HepG2 (cell line): ENCODE data around the gene C5AR2. TPM values are rescaled to one million over a fixed set of nuclear protein-coding genes. Genes with fewer than 3 reads are reported as not detected.

Source experiments
- EP300 ChIP-seq, 3 experiments: sonication (generic) in 1 of 3; formaldehyde crosslinking in 1 of 3; IDR thresholded peaks; 2 replicates each; pipeline versions ENCODE4 v1.5.1 to v1.6.1; 2011 to 2020; ENCODE audit warnings: low read depth in 2 of 3, low read length in 2 of 3, borderline replicate concordance in 1 of 3, improper control_type of control experiment in 1 of 3, mild to moderate bottlenecking in 1 of 3, missing genetic modification reagents in 1 of 3, moderate library complexity in 1 of 3
- GRHL1 ChIP-seq: sonication (generic); formaldehyde crosslinking; conservative IDR thresholded peaks from 2 replicates; pipeline ENCODE4 v1.8.0; 2022; ENCODE audit warnings: missing genetic modification reagents
- MLLT10 ChIP-seq: sonication (generic); formaldehyde crosslinking; IDR thresholded peaks from 2 replicates; pipeline ENCODE4 v1.4.0; 2020; ENCODE audit warnings: missing genetic modification reagents
- NBN ChIP-seq: fragments of 450-650 bp; conservative IDR thresholded peaks from 2 replicates; pipeline ENCODE4 v1.6.1; 2017
- PAWR ChIP-seq: sonication (generic); formaldehyde crosslinking; IDR thresholded peaks from 2 replicates; pipeline ENCODE4 v1.4.0; 2020; ENCODE audit warnings: missing genetic modification reagents, mild to moderate bottlenecking, borderline replicate concordance
- PLSCR1 ChIP-seq: sonication (generic); formaldehyde crosslinking; IDR thresholded peaks from 2 replicates; pipeline ENCODE4 v1.5.0; 2020; ENCODE audit warnings: missing genetic modification reagents, mild to moderate bottlenecking, borderline replicate concordance
- RBM39 ChIP-seq: fragments of 200-400 bp; formaldehyde crosslinking; IDR thresholded peaks from one replicate; pipeline ENCODE4 v1.6.1; 2018; ENCODE audit warnings: antibody characterized with exemption, mild to moderate bottlenecking, low read depth, low read length; ENCODE audit not compliant: poor library complexity, severe bottlenecking
- RERE ChIP-seq: IDR thresholded peaks from 2 replicates; pipeline ENCODE4 v1.6.1; 2016; ENCODE audit warnings: low read depth, missing genetic modification reagents, missing compliant biosample characterization
- SP140L ChIP-seq: sonication (generic); formaldehyde crosslinking; IDR thresholded peaks from 2 replicates; pipeline ENCODE4 v1.4.0; 2020; ENCODE audit warnings: missing genetic modification reagents, borderline replicate concordance
- ZBTB20 ChIP-seq: sonication (generic); formaldehyde crosslinking; IDR thresholded peaks from 2 replicates; pipeline ENCODE4 v1.8.1; 2023; ENCODE audit warnings: missing genetic modification reagents, low read depth, mild to moderate bottlenecking, borderline replicate concordance
- ZNF264 ChIP-seq: sonication (generic); formaldehyde crosslinking; IDR thresholded peaks from 2 replicates; pipeline ENCODE4 v1.4.0; 2020; ENCODE audit warnings: missing genetic modification reagents
- ZNF609 ChIP-seq: sonication (generic); formaldehyde crosslinking; IDR thresholded peaks from 2 replicates; pipeline ENCODE4 v1.4.0; 2020; ENCODE audit warnings: mild to moderate bottlenecking, missing genetic modification reagents, borderline replicate concordance
- ZNF644 ChIP-seq: IDR thresholded peaks from 2 replicates; pipeline ENCODE4 v1.6.1; 2016; ENCODE audit warnings: low read depth
- ZSCAN22 ChIP-seq: sonication (generic); formaldehyde crosslinking; IDR thresholded peaks from 2 replicates; pipeline ENCODE4 v1.4.0; 2020; ENCODE audit warnings: mild to moderate bottlenecking, missing genetic modification reagents
- ZSCAN31 ChIP-seq: sonication (generic); formaldehyde crosslinking; IDR thresholded peaks from 2 replicates; pipeline ENCODE4 v1.5.0; 2020; ENCODE audit warnings: low read depth, mild to moderate bottlenecking, missing genetic modification reagents
- polyA plus RNA-seq, 8 experiments: library from polyadenylated mRNA; depleted of rRNA in 3 of 8; stranded (reverse) in 7 of 8; unstranded in 1 of 8; fragments of >200 nt; fragmentation: Illumina TruSeq in 4 of 8; extraction: Trizol in 4 of 8; gene quantifications; 2 replicates each; pipeline versions ENCODE4 v1.2.1 to v1.2.3, GENCODE V29; 2011 to 2016; ENCODE audit warnings: low read depth in 4 of 8, missing spikeins in 1 of 8, mixed read lengths in 1 of 8; ENCODE audit not compliant: insufficient read depth in 1 of 8
- total RNA-seq, 5 experiments: library from RNA; depleted of rRNA; stranded (reverse); fragments of >200 nt; fragmentation: Illumina TruSeq; extraction: Trizol; gene quantifications; 2 replicates each; pipeline ENCODE4 v1.2.3, GENCODE V29; 2016; ENCODE audit warnings: low read depth in 1 of 5

Gene C5AR2
- total and polyA plus RNA-seq, 2 of the 13 experiments (the other 11 are each of a cell fraction or from before 2014, with no cell fraction given): 0.09 to 0.24 TPM

- TF ChIP-seq MLLT10 (CRISPR knock-in tag) (no peak), ZNF609 (CRISPR knock-in tag) (no peak), PLSCR1 (CRISPR knock-in tag) (no peak), ZNF264 (no peak), EP300 (IDR thresholded peaks at IDR 0.05; ENCODE audit: low read depth in 2 of 2, low read length in 2 of 2) (peak in 1 of 2 experiments; percentile 13; a peak in 1 of 4 replicates), EP300 (CRISPR knock-in tag; IDR thresholded peaks at IDR 0.05; ENCODE audit: borderline replicate concordance) (0 out of 2 replicates have a peak, but pooled peaks have one; percentile 16), SP140L (no peak), ZBTB20 (CRISPR knock-in tag) (no peak; the same call in 1 of the 2 replicates), RERE (CRISPR knock-in tag) (no peak), NBN (no peak), ZSCAN22 (CRISPR knock-in tag) (no peak), ZSCAN31 (CRISPR knock-in tag) (no peak), PAWR (CRISPR knock-in tag) (no peak), ZNF644 (CRISPR knock-in tag) (0 out of 2 replicates have a peak, but pooled peaks have one; percentile 11), RBM39 (no peak), GRHL1 (no peak)
Observed at GRCh38 chr19:47305309-47305751, 26.6 kb upstream of the C5AR2 start (continued).
